Prostate gland (tissue), 2 donors: ENCODE results near the gene TRIM29.

Experiments
- CTCF ChIP-seq, 4 experiments: fragments of 200-600 bp in 2 of 4; fragments of 450-650 bp in 2 of 4; sonication (generic) in 2 of 4; IDR thresholded peaks; 1 replicate in 3 of 4; 2 replicates in 1 of 4; pipeline ENCODE4 v1.5.1; 2016 to 2019; ENCODE audit warnings: antibody characterized with exemption in 4 of 4, mild to moderate bottlenecking in 2 of 4, moderate library complexity in 2 of 4
- POLR2A ChIP-seq: fragments of 450-650 bp; IDR thresholded peaks from one replicate; pipeline ENCODE4 v1.6.1; 2016; ENCODE audit warnings: antibody characterized with exemption, mild to moderate bottlenecking
- POLR2AphosphoS5 ChIP-seq: sonication (generic); formaldehyde crosslinking; IDR thresholded peaks from one replicate; pipeline ENCODE4 v1.6.1; 2017; ENCODE audit warnings: antibody characterized with exemption

GRCh38 chr11:120091701-120092100 lies 46.2 kb downstream of the TRIM29 start:
- TF ChIP-seq CTCF (IDR thresholded peaks at IDR 0.05) (no peak), POLR2A (no peak), POLR2AphosphoS5 (no peak)
